Testis (tissue), 2 donors: ENCODE measurements around the gene SH3GL1.

Experiments used
- CTCF ChIP-seq, 3 experiments: fragments of 450-650 bp in 2 of 3; fragments of 200-600 bp in 1 of 3; sonication (generic) in 1 of 3; IDR thresholded peaks; one replicate each; pipeline ENCODE4 v1.5.1; 2016 to 2019; ENCODE audit warnings: antibody characterized with exemption in 3 of 3, mild to moderate bottlenecking in 2 of 3, moderate library complexity in 1 of 3
- POLR2A ChIP-seq: fragments of 450-650 bp; IDR thresholded peaks from one replicate; pipeline ENCODE4 v1.6.1; 2017; ENCODE audit warnings: antibody characterized with exemption, mild to moderate bottlenecking, moderate library complexity

DNA sequence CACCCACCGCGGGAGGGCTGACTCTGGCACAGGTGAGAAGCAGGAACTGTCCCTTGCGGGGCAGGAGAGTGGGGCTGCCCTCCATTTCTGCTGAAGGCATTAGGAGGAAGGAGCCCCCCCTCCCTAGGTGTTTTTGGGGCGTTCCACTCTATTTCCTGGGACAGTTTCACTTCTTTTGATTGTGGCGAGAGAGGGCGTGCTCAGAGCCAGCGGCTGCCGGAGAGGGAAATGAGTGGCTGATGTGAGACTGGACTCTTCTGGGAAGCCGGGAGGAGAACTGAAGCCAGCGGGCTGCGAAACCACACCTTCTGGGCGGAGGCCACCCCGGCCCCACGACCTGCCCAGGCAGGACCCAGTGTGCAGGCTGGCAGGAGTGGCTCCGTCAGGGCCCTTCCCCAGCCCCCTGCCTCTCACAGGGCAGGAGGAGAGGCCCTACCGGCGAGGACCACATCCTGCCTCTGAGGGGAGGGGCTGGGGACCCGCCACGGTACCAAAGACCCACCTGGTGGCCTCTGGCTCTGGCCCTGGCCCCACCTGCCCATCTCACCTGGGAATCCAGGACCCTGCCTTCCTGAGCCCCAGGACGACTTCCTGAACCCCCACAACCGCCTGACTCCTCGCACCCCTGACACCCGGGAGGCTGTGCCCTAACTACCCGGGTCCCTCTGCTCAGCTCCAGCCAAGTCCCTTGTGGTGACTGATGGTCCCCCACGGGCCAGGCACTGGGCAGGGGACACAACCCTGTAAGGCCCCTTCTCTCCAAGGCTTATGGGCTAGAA lies 31.0 kb downstream of the SH3GL1 start:
- TF ChIP-seq CTCF (IDR thresholded peaks at IDR 0.05) (no peak), POLR2A (no peak)
